Stomach (tissue), 9 donors: ENCODE results near the gene NOLC1. TPM values are rescaled to one million over a fixed set of nuclear protein-coding genes. Genes with fewer than 3 reads are reported as not detected.

Source experiments
- DNase-seq, 2 donors: peaks; one replicate each; pipeline versions ENCODE4 v3.0.0 to v3.0.0-alpha.2; 2013 to 2019
- H3K27ac ChIP-seq, 5 donors: fragments of 200-600 bp in 4 of 5; sonication (generic) in 4 of 5; one replicate each; pipeline ENCODE4 v1.5.1; 2013 to 2019; ENCODE audit warnings: mild to moderate bottlenecking in 1 of 5, moderate library complexity in 1 of 5
- H3K27me3 ChIP-seq, 3 donors: fragments of 200-600 bp; sonication (generic); one replicate each; pipeline ENCODE4 v1.5.1; 2017 to 2019; ENCODE audit warnings: mixed run types in 1 of 3
- H3K36me3 ChIP-seq, 4 donors: fragments of 200-600 bp; sonication (generic); 1 replicate in 3 of 4; 2 replicates in 1 of 4; pipeline ENCODE4 v1.5.1; 2016 to 2019
- H3K4me1 ChIP-seq, 4 donors: fragments of 200-600 bp; sonication (generic); one replicate each; pipeline ENCODE4 v1.5.1; 2016 to 2019
- H3K4me3 ChIP-seq, 4 donors: fragments of 200-600 bp; sonication (generic) in 3 of 4; one replicate each; pipeline ENCODE4 v1.5.1; 2016 to 2019; ENCODE audit warnings: mild to moderate bottlenecking in 1 of 4
- H3K9me3 ChIP-seq, 4 donors: fragments of 200-600 bp; sonication (generic); one replicate each; pipeline ENCODE4 v1.5.1; 2016 to 2019
- CTCF ChIP-seq, 7 experiments: fragments of 450-650 bp in 4 of 7; fragments of 200-600 bp in 3 of 7; sonication (generic) in 3 of 7; IDR thresholded peaks; one replicate each; pipeline ENCODE4 v1.5.1; 2016 to 2019; ENCODE audit warnings: antibody characterized with exemption in 7 of 7, control low read depth in 2 of 7, mild to moderate bottlenecking in 1 of 7
- EP300 ChIP-seq: sonication (generic); formaldehyde crosslinking; IDR thresholded peaks from one replicate; pipeline ENCODE4 v1.6.1; 2017; ENCODE audit warnings: antibody characterized with exemption
- POLR2A ChIP-seq, 4 donors: fragments of 450-650 bp; IDR thresholded peaks; one replicate each; pipeline ENCODE4 v1.6.1; 2016; ENCODE audit warnings: antibody characterized with exemption in 4 of 4, control low read depth in 2 of 4, mild to moderate bottlenecking in 1 of 4, moderate library complexity in 1 of 4
- POLR2AphosphoS5 ChIP-seq, 3 donors: sonication (generic); formaldehyde crosslinking; IDR thresholded peaks; one replicate each; pipeline ENCODE4 v1.6.1; 2016; ENCODE audit warnings: antibody characterized with exemption in 3 of 3
- WGBS, 5 donors: extraction: QIAGEN DNeasy Blood & Tissue Kit in 3 of 5; methylation state at CpG; one replicate each; pipeline versions ENCODE4 v1.1.5 to v1.1.7; 2013 to 2018; 5-methylcytosine and 5-hydroxymethylcytosine counted together
- intact Hi-C: fragments of 100-400 bp; cut with DNase I; formaldehyde crosslinking; loops from one replicate; pipeline ENCODE4 v1.15.1; 2023; ENCODE audit warnings: low total_unique reads
- polyA plus RNA-seq, 3 donors: library from polyadenylated mRNA; stranded (reverse); fragments of 200-250 nt; gene quantifications; one replicate each; pipeline ENCODE4 v1.2.3, GENCODE V29; 2013
- total RNA-seq, 5 donors: library from RNA; depleted of rRNA; stranded (reverse); fragments of >200 nt; gene quantifications; one replicate each; pipeline versions ENCODE4 v1.1.0 to v1.2.3, GENCODE V29; 2014 to 2016
- donor health status: healthy with polysubstance abuse.
- donor health status: Bipolar disorder and iron deficiency.
- donor health status: healthy.

Gene NOLC1
- total and polyA plus RNA-seq, 8 donors, result 9.8 to 73.7 (median 32.2) TPM

DNA sequence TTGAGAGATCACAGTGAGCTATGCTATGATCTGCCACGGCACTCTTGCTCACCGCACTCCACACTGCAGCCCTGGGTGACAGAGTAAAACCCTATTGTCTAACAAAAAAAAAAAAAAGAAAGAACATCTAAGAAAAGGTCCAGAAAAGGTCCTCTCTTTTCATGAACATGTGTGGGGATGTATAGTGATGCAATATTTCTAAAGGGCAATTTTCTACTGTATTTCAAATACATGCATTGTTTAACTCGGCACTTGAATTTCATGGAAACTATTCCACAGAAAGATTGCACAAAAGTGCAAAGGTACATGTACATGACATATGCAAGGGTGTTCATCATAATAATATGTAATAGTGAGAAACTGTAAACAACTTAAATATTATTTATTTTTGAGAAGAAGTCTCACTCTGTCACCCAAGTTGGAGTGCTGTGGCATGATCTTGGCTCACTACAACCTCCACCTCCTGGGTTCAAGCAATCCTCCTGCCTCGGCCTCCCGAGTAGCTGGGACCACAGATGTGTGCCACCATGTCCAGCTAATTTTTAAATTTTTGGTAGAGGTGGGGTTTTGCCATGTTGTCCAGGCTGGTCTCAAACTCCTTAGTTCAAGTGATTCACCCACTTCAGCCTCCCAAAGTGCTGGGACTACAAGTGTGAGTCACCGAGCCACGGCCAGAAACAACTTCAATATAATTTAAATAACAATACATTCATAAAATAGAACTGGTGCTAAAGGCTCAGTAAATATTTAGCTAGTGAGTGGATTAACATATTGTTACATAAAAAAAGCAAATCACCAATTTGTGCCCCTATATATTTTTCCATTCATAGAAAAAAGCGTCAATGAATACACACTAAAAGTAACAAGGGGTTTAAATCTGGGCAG lies 20.7 kb upstream of the NOLC1 start:
- Histone ChIP-seq H3K4me3 (no peak overlapping the region), H3K36me3 (no peaks in the 10 kb centered on the region), H3K27me3 (no peaks in the 10 kb centered on the region), H3K9me3 (no peaks in the 10 kb centered on the region), H3K27ac (peak overlapping the region in 2 of 5 donors; percentile 94 to 95), H3K4me1 (peaks cover 16 to 38% (median 30%) of the 10 kb centered on the region in 4 donors)
- WGBS, 5 donors, result 72 to 78% (median 74%) methylated on average over 8 of the region's 8 CpGs
- TF ChIP-seq EP300 (no peak), POLR2A (IDR thresholded peaks at IDR 0.05) (no peak), POLR2AphosphoS5 (IDR thresholded peaks at IDR 0.05) (no peak), CTCF (IDR thresholded peaks at IDR 0.05) (no peak)
- no peak for DNase-seq
- intact Hi-C loops, result no loop called here

GRCh38 chr10:102132193-102132562 lies 20.0 kb upstream of the NOLC1 start:
- intact Hi-C loops, result no loop called here
- Histone ChIP-seq H3K4me3 (peak overlapping the region; percentile 94 to 100 (median 97)), H3K36me3 (no peaks in the 10 kb centered on the region), H3K4me1 (peaks cover 16 to 45% (median 33%) of the 10 kb centered on the region in 4 donors), H3K9me3 (no peaks in the 10 kb centered on the region), H3K27ac (peak overlapping the region; percentile 55 to 97 (median 95)), H3K27me3 (no peaks in the 10 kb centered on the region)
- TF ChIP-seq CTCF (IDR thresholded peaks at IDR 0.05) (no peak), POLR2AphosphoS5 (IDR thresholded peaks at IDR 0.05) (no peak), EP300 (no peak), POLR2A (IDR thresholded peaks at IDR 0.05) (no peak)
- DNase-seq, result no peak
- 19 to 25% (median 20%) methylated on average over 8 of the region's 8 CpGs for WGBS, 5 donors

DNA sequence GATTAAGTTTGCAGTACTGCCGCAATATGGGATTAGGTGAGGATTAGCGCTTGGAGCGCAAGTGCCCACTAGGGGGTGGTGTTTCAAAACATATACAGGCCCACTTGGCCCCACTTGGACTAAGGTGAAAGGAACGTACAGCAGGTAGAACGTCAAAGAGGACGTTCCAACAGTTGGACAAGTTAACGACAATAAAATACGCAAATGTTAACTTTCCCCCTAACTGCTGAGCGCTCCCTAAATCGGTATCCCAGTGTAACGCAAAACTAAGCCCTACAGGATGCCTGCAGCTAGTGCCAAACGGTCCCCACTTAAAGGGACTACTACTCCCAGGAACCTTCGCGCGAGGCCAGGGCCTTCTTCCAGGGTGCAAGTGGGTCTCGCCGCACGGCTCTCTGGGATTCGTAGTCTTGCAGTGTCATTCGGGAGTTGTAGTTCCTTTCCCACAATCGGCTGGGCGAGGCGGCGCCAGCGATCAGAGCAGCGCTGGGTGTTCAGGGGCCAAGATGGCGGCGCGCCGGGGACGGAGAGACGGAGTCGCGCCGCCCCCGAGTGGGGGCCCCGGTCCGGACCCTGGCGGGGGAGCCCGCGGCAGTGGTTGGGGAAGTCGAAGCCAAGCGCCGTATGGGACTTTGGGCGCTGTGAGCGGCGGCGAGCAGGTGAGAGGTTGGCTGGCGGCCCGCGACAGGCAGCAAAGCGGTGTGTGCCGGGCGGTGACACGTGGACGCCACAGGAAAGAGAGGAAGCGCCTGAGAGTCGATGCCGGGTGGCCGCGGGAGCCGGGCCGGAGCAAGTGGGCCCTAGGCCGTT lies 19.4 kb upstream of the NOLC1 start, which contains the start of gene PPRC1:
Gene PPRC1, plus strand, starts transcription at position 478 of the 810 bp plus-strand sequence. Its CDS starts 29 bp downstream, at position 507.
- 0% methylated on average over 30 to 64 of the region's 64 CpGs for WGBS, 5 donors
- intact Hi-C loops, result no loop called here
- peaks cover 2 to 5% (median 4%) of the 10 kb centered on the region in 4 donors for H3K36me3 ChIP-seq
- peaks cover 16 to 45% (median 34%) of the 10 kb centered on the region in 4 donors for H3K4me1 ChIP-seq
- DNase-seq, result peak; percentile 99 to 100
- peak within 1 kb of the TSS; percentile 90 to 97 (median 95) for H3K27ac ChIP-seq
- H3K27me3 ChIP-seq, result no peaks in the 10 kb centered on the region
- peak within 1 kb of the TSS; percentile 94 to 100 (median 97) for H3K4me3 ChIP-seq
- no peaks in the 10 kb centered on the region for H3K9me3 ChIP-seq
- TF ChIP-seq POLR2A (IDR thresholded peaks at IDR 0.05) (no peak), POLR2AphosphoS5 (IDR thresholded peaks at IDR 0.05) (peak; percentile 79 to 95 (median 92)), EP300 (no peak), CTCF (IDR thresholded peaks at IDR 0.05) (peak in 5 of 7 experiments; percentile 79 to 93 (median 92))
